GM20431 (cell line): ENCODE data around the gene SFXN4.
"Not testable (repeated sequence)": the region's sequence is repeated elsewhere in the genome, so short reads cannot be mapped to it uniquely, and the experiment has no call there.

Experiments used
- in situ Hi-C: fragments of 300-500 bp; cut with MseI, MboI; formaldehyde crosslinking; loops from one replicate; pipeline ENCODE4 v1.15.0; 2020; ENCODE audit warnings: low sequenced_read_pairs; ENCODE audit not compliant: unreplicated experiment

The SFXN4 gene

GRCh38 chr10:119191881-119192280 lies 26.4 kb upstream of the SFXN4 start:
- in situ Hi-C loops: loop anchor here (10.0 kb wide), 1 partner anchor 223 kb away; no protein-coding TSS in a partner anchor

- in situ Hi-C loops: loop anchor here (10.0 kb wide), 1 partner anchor 224 kb away; no protein-coding TSS in a partner anchor
Measured at GRCh38 chr10:119190954-119191785, 25.7 kb upstream of the SFXN4 start.

- in situ Hi-C loops: loop anchor here (10.0 kb wide), 1 partner anchor 224 kb away; no protein-coding TSS in a partner anchor
Measured at GRCh38 chr10:119190353-119190752, 24.8 kb upstream of the SFXN4 start.

- in situ Hi-C loops: loop anchor here (10.0 kb wide), 1 partner anchor 225 kb away; no protein-coding TSS in a partner anchor
Measured at GRCh38 chr10:119189811-119190282, 24.3 kb upstream of the SFXN4 start.

- in situ Hi-C loops: no loop called here
Measured at GRCh38 chr10:119183664-119184412, 18.3 kb upstream of the SFXN4 start.

- in situ Hi-C loops: not testable (repeated sequence)
Measured at GRCh38 chr10:119180850-119181400, 15.4 kb upstream of the SFXN4 start.

- in situ Hi-C loops: no loop called here
Measured at GRCh38 chr10:119178372-119179119, 13.0 kb upstream of the SFXN4 start, which contains the start of gene PRDX3. TSS of gene PRDX3 (minus strand) at chr10:119178812. CDS start at chr10:119178790, 22 bp downstream.

- in situ Hi-C loops: no loop called here
Measured at GRCh38 chr10:119177708-119178371, 12.3 kb upstream of the SFXN4 start.

GRCh38 chr10:119176166-119176565 lies 10.7 kb upstream of the SFXN4 start:
- in situ Hi-C loops: no loop called here

- in situ Hi-C loops: no loop called here
Measured at GRCh38 chr10:119174109-119174508, 8.6 kb upstream of the SFXN4 start.

- in situ Hi-C loops: no loop called here
Measured at GRCh38 chr10:119167041-119167440, 1.5 kb upstream of the SFXN4 start.

- in situ Hi-C loops: no loop called here
Measured at GRCh38 chr10:119166564-119166963, 1.1 kb upstream of the SFXN4 start.

GRCh38 chr10:119166118-119166500 lies 595 bp upstream of the SFXN4 start:
- in situ Hi-C loops: no loop called here

GRCh38 chr10:119162452-119163092 lies 2.9 kb downstream of the SFXN4 start:
- in situ Hi-C loops: no loop called here

- in situ Hi-C loops: no loop called here
Measured at GRCh38 chr10:119161680-119162451, 3.6 kb downstream of the SFXN4 start.

- in situ Hi-C loops: no loop called here
Measured at GRCh38 chr10:119159332-119159731, 6.2 kb downstream of the SFXN4 start.

- in situ Hi-C loops: no loop called here
Measured at GRCh38 chr10:119153661-119154060, 11.9 kb downstream of the SFXN4 start.

GRCh38 chr10:119153041-119153440 lies 12.5 kb downstream of the SFXN4 start:
- in situ Hi-C loops: no loop called here
